Endometrial microvascular endothelial cells (primary cell): ENCODE measurements around the gene PATE2. TPM values are rescaled to one million over a fixed set of nuclear protein-coding genes. Genes with fewer than 3 reads are reported as not detected.

ENCODE experiments used
- in situ Hi-C: cut with HindIII; loops from 2 replicates; pipeline ENCODE4 v1.10.0; 2017; ENCODE audit warnings: low sequenced_read_pairs, low pct_unique_long_range_greater_than_20kb; ENCODE audit errors: inconsistent ontology term
- total RNA-seq: library from RNA; depleted of rRNA; stranded (reverse); fragments of >200 nt; gene quantifications from one replicate; pipeline ENCODE4 v1.2.3, GENCODE V29; 2015; ENCODE audit errors: inconsistent ontology term

The PATE2 gene
- not detected for total RNA-seq

DNA sequence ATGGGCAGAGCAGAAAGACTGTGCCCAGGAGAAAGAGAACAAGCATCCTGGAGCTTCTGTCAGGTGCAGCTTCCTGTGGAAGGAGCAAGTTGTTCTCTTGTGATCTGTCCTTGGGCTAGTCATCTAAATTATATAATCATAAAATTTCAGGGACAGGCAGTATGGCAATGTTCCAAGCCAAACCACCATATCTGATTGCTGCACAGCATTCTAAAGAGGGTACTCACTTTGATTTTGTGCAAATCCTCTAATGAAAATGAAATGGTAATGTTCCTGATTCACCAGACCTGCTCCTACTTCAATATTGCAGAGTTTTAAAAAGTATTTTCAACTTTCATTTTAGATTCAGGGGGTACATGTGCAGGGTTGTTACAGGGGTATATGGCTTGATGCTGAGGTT is at the start of gene PATE2:
Gene PATE2 (minus strand): TSS at position 101 of the 400 bp plus-strand sequence. CDS start 55 bp downstream, at position 46.
- in situ Hi-C loops = no loop called here

DNA sequence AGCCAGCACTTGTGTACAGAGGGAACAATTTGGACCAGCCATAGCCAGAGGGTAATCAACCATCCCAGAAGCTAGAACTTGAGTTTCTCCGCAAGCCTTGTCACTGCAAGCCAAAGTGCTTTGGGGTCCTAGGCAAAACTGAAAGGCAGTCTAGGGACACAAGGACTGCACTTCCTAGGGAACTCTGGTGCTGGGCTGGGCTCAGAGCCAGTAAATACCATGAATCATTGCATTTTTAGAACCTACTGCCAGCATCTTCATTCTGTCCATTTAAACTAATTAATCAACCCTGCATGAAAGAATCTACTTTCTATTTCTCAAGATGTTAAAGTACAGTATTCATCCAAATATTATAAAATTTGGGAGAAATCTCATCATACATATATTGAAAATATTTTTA is 29.3 kb upstream of the PATE2 start:
- in situ Hi-C loops = no loop called here

DNA sequence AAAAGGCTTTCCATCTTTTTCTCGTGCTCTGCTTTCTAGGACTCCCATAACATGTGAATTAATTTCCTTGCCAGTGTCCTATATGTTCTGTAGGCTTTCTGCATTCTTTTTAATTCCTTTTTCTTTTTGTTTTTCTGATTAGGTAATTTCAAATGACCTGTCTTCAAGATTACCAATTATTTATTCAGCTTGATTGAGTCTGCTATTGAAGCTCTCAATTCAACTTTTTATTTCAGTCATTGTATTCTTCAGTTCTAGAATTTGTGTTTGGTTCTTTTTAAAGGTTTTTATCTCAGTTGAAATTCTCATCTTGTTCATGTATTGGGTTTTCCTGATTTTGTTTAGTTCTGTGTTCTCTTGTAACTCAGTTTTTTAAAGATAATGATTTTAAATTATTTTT is 23.8 kb upstream of the PATE2 start:
- in situ Hi-C loops = no loop called here

DNA sequence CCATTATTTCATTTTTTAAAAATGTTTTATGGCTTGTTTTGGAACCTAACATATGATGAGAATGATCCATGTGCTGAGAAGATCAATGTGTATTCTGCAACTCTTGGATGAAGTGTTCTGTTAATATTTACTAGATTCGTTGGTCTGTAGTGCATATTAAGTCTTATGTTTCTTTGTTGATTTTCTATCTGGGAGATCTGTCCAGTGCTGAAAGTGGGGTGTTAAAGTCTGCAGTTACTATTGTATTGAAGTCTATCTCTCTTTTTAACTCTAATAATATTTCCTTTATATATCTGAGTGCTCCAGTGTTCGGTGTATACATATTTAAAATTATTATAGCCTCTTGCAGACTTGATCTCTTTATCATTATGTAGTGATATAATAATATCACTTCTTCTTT is 21.2 kb upstream of the PATE2 start:
- in situ Hi-C loops = no loop called here

DNA sequence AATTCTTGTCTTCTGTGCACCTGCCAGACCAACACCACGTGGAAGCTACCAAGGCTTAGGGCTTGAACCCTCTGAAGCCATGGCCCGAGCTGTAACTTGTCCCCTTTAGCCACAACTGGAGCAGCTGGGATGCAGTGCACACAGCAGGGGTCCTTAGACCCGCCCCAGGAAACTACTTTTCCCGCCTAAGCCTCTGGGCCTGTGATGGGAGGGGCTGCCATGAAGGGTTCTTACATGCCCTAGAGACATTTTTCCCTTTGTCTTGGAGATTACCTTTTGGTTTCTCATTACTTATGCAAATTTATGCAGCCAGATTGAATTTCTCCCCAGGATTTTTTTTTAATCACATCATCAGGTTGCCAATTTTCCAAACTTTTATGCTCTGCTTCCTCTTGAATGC is 19.0 kb upstream of the PATE2 start:
- in situ Hi-C loops = no loop called here

DNA sequence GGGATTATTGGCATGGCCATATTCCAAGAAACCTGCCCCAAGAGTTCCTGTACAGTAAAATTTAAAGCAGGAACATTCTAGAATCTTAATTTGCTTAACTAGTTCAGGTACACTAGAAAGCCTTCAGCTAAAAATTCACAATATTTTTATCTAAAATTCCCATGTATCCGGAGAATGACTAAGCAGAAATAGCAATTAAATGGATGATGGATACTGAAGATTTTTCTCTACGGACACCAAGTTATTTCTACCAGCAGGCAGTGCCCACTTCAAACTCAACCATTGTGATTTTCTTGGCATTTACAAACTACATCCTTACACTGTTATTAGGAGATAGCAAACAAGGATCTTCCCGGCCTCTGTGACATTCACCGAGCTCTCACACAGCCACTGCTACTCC is 12.2 kb upstream of the PATE2 start:
- in situ Hi-C loops = no loop called here

DNA sequence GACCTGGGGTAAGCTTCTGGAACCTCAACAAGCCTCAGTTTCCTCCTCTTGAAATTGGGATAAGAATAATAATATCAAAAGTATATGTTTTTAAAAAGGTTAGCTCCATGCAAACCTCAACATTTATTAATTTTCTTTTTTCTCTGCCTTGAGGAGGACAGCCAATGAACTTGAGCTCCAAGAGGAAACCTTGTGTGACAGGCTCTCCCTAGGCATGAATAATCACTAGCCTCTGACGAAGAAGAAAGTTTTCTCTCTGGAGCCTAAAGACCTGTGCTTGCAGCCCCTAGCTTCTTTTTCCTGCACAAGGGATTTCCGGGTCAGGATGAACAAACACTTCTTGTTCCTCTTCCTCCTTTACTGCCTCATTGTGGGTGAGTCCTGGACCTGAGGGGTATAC is 9.2 kb upstream of the PATE2 start, which contains the start of gene PATE3:
Gene PATE3 (plus strand): TSS at position 301 of the 400 bp plus-strand sequence. CDS start 25 bp downstream, at position 326.
- in situ Hi-C loops = no loop called here

DNA sequence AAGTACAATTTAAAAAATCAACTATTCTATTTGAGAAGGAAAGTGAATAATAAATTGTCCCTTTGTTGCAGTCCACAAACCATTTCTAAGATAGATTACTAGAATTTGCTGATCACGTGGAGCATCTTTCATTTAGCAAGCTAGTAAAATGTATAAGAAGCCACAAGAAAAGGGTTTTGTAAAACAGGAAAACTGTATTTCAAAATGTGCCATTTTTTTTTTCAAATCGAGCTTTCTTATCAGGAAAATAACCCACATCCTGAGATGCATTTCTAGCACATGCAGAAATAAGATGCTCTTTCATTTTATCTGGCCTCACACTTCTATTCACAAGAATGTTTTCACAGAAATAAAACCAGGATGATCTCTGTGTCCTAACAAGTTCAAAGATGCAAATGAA is 6.0 kb upstream of the PATE2 start:
- in situ Hi-C loops = no loop called here

DNA sequence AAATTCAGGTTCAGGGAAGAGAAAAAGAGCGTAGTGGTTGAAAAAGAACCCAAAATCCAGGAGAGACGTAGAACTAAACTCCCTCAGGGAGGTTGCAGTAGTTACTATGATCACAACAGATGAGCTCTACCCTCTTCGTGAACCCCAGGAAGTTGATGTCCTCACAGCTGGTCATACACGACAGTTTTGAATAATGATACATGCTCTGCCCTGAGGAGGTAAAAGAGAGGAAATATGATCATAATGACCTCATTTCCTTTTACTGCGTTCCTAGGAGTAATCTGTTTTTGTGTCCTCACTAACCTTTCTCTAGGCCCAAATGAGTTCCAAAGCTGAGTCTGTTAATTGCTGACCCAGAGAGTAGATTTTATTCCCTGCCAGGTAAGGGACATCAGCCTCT is 1.3 kb downstream of the PATE2 start:
- in situ Hi-C loops = no loop called here

DNA sequence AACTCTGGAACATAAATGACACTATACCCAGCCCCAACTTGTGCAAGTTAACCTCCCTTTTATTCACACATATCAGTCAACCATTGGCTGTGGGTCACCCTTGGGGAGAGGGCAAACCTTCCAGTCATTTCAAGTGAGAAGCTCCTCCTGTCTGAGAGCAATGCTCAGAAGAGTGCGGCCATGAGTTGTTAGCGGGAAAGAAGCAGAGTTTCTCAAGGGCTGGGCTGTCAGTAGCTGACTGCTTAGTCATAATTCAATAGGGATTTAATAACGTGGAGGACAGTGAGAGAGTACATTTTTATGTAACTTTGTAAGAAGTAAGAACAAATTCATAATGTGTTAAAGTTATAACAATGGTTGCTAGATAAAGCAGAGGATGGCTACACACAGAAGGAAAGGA is 5.1 kb downstream of the PATE2 start:
- in situ Hi-C loops = no loop called here

DNA sequence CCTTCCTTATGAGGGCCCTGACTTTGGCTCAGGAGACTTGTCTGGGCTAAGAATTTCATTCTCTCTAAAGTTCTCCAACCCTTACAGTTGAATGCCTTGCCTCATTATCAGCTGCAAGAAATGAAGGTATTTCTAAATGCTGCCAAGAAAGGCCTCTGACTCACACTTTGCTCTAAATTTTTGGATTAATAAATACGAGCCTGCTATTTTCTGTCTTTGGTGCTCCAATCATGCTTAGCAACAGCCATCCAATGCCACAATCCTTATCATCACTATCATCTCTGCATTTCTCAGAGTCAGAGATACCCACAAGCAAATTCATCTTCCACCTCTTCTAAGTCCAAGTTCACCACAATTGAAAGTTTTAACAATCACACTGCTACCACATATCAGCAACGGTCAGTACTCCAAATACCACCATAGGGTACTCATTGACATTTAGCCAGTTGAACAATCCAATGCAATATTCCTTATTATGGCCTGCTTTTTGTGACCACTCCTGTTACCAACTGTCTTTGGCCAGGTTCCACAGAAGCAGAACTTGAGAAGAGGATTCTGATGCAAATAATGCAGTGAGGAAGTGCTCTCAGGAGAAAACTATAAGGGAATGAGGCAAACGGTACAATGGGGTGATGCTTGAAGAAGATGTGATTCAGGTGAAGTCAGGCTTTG is 5.7 kb downstream of the PATE2 start:
- in situ Hi-C loops = no loop called here

DNA sequence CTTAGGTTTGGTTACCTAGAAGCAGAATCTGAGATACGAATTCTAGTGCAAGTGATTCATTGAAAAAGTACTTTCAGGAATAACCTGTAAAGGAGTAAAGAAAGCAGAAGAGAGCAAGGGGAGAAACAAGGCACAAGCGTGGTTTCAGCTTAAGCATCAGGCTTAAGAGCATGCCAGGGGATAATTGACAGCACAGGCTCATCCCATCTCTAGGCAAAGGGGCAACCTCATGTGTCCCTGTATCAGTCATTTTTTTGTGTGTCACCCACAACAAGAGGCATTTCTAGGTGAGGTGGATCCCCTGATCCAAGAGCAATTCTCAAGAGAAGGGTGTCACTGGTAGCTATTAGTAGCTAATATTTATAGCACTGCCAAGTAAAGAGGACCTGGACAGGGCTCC is 8.0 kb downstream of the PATE2 start:
- in situ Hi-C loops = no loop called here

DNA sequence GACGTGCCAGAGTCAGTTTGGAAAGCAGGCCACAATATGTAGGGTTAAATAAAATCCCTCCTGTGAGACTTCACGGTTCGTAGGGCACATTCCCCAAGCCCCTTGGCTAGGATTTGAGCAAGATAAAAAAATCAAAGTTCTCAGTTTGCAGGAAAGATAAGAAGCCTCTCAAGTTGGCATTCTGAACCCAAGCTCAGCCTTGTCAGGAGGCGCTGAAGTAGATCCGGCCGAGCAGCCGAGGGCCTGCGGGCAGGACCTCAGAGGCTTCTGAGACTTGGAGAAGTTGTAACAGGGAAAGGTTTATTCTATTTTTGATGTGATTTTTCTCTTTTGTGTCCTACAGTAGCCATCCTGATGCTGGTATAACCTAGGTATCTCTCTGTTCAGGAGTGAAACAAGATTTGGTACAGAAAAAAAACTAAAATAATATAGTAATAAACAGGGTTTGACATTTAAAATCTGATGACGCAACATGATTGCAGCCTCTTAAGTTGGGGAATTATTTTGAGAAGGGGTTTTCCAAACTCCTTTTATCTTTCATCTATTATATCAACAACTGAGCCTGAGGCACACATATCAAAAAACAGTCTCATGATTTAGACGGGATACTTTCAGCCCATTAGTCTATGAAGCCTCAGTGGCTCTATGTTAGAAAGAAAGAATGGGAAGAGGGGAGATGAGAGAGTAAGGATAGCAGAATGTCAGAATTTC is 10.1 kb downstream of the PATE2 start:
- in situ Hi-C loops = no loop called here

DNA sequence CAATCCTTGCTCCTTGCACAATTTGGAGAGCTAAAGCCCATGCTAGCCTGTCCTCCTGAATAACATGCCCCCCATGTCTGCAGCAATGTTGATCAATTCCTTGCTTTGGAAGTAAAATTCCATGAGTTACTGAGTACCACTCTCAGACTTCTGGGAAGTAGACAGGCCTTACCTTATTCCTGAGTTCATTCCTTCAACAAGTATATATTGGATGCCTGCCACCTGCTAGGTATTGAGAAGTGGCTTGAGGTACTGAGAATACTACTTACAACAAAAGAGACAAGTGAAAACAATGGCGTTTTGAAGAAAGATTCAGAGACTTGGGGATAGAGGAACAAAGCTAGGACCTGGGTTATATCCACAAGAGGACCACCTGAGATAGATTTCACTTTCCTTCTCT is 12.4 kb downstream of the PATE2 start:
- in situ Hi-C loops = no loop called here

DNA sequence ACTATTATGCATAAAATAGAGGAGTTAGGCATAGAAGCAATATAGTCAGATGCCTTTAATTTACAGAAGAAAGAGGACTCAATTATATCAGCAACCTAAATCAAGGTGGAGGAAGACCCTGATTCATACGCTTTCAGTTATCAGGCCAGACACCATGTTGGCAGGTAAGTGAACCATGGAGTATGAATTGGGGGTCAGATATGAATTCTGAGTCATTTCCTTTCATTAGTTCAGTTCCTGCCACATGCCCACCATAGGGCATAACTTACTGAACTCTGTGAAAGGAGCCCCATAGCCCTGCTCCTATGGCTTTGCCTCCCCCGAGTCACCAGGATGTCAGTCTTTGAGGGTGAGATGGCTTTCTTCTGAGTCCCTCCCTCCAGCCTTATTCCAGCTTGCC is 15.1 kb downstream of the PATE2 start:
- in situ Hi-C loops = no loop called here

DNA sequence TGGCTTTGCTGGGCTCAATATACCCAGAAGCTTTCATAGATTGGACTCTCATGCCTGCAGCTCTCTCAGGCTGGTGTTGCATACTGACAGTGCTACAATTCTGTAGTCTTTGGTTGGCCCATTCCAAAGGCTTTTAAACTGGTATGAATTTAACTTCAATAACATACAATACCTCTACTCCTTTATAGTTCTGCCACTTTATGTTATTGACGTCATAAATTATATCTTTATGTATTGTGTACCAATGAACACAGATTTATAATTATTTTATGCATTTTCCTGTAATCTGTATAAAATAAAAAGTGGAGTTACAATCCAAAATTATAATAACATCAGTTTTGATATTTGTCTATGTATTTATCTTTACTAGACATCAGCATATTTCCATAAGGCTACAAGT is 16.2 kb downstream of the PATE2 start:
- in situ Hi-C loops = no loop called here

DNA sequence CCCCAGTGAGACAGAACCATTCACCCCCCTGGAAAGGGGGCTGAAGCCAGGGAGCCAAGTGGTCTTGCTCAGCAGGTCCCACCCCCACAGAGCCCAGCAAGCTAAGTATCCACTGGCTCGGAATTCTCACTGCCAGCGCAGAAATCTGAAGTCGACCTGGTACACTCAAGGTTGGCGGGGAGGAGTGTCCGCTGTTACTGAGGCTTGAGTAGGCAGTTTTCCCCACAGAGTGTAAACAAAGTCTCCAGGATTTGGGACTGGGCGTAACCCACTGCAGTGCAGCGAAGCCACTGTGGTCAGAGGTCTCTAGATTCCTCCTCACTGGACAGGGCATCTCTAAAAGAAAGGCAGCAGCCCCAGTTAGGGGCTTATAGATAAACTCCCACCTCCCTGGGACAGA is 22.6 kb downstream of the PATE2 start:
- in situ Hi-C loops = no loop called here

DNA sequence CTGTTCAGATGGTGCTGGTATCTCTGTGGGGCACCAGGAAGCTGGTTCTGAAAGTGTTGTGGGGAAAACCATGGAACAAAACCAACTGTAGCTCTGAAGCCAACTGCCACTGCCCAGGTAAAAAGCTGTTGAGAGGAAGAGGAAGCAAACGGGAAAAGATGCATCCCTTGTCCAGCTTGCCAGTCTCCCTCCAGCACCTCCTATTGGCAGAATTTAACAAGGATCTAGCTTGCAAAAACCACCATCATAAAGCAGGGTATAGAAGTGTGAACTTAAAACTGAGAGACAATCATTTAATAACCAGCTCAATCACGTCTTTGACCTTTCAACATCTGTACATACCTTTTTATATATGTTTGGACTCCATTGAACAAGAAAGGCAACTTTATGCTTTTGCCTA is 28.0 kb downstream of the PATE2 start:
- in situ Hi-C loops = no loop called here

DNA sequence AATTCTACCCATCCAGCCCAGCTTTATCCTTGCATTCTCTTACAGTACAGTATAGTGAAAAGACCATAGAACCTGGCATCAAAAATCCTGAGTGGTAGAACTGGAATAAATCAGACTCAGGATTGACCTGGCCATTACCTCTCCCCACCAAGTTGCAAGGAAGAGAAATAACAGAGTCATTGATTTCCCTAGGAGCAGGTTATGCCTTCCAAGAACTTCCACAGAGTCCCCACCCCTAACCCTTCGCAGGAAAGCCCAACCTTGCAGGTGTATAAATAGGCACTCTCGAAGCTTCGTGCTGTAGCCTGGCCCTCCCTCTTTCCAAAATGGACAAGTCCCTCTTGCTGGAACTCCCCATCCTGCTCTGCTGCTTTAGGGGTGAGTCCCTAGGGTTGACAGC is 32.6 kb downstream of the PATE2 start, which contains the start of gene PATE1:
Gene PATE1 (plus strand): TSS at position 301 of the 400 bp plus-strand sequence. CDS start 26 bp downstream, at position 327.
- in situ Hi-C loops = no loop called here

DNA sequence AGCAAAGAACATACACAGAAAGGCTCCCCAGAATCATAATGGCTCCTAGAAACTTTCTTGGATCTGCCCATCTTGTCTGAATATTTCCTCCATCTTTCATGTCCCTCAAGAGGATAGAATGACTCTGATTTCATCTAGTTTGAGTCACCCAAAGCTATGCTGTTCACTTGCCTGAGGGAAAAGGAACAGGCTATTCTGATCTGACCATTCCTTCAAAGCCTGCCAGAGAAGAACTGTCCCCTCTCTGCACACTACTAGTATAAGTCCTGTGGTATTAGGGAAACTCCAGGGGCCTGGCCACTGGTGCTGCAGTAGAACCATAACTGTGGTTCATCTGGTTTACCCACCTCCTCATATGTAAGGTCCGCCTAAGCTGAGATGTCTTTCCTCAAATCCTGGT is 34.9 kb downstream of the PATE2 start:
- in situ Hi-C loops = no loop called here
